HEK293T (cell line): Measurements from ENCODE around the gene APC2.

Experiments
- FOXK2 ChIP-seq: fragments of 450-650 bp; IDR thresholded peaks from 2 replicates; pipeline ENCODE4 v1.6.1; 2016; ENCODE audit warnings: mild to moderate bottlenecking
- FOXM1 ChIP-seq: fragments of 450-650 bp; IDR thresholded peaks from 2 replicates; pipeline ENCODE4 v1.6.1; 2017; ENCODE audit warnings: mild to moderate bottlenecking, borderline replicate concordance
- LEF1 ChIP-seq: fragments of 450-650 bp; IDR thresholded peaks from 2 replicates; pipeline ENCODE4 v1.6.1; 2017; ENCODE audit warnings: mild to moderate bottlenecking, borderline replicate concordance
- NFRKB ChIP-seq: fragments of 450-650 bp; IDR thresholded peaks from 2 replicates; pipeline ENCODE4 v1.6.1; 2016; ENCODE audit warnings: mild to moderate bottlenecking, moderate library complexity
- SUZ12 ChIP-seq: fragments of 450-650 bp; IDR thresholded peaks from 2 replicates; pipeline ENCODE4 v1.6.1; 2016; ENCODE audit warnings: mild to moderate bottlenecking
- ZNF384 ChIP-seq: fragments of 450-650 bp; IDR thresholded peaks from 2 replicates; pipeline ENCODE4 v1.6.1; 2016
- TF ChIP-seq, protein P1 (sequence below): fragments of 450-650 bp; IDR thresholded peaks from 2 replicates; pipeline ENCODE4 v1.6.1; 2016

GRCh38 chr19:1520203-1520780 lies 70.4 kb downstream of the APC2 start:
- TF ChIP-seq SUZ12: no peak
- no peak for TF ChIP-seq FOXM1
- TF ChIP-seq, protein P1, sequence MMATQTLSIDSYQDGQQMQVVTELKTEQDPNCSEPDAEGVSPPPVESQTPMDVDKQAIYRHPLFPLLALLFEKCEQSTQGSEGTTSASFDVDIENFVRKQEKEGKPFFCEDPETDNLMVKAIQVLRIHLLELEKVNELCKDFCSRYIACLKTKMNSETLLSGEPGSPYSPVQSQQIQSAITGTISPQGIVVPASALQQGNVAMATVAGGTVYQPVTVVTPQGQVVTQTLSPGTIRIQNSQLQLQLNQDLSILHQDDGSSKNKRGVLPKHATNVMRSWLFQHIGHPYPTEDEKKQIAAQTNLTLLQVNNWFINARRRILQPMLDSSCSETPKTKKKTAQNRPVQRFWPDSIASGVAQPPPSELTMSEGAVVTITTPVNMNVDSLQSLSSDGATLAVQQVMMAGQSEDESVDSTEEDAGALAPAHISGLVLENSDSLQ: no peak
- TF ChIP-seq ZNF384: no peak
- no peak for TF ChIP-seq FOXK2
- no peak for TF ChIP-seq NFRKB
- no peak for TF ChIP-seq LEF1
